Measurements from ENCODE around the gene GRHPR. TPM values are rescaled to one million over a fixed set of nuclear protein-coding genes. Genes with fewer than 3 reads are reported as not detected.
"Not testable (repeated sequence)": the region's sequence is repeated elsewhere in the genome, so short reads cannot be mapped to it uniquely, and the experiment has no call there.

Gene GRHPR
- total RNA-seq, 1 donor from 2014 or later, result 131 TPM

DNA sequence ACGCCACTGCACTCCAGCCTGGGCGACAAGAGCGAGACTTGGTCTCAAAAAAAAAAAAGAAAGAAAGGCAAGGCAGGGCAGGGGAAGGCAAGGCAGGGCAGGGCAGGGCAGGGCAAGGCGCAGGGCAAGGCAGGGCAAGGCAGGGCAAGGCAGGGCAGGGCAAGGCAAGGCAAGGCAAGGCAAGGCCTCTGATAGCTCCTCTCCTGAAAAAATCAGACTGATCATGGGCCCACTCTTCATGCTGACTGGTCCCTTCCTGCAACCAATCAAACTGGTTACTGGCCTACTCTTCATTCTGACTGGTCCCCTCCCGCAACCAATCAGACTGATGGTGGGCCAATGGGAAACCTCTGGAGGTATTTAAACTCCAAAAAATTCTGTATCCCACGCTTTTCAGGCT lies 46.1 kb downstream of the GRHPR start:
- DNase-seq (ENCODE audit: low spot score in 2 of 2), result no peak
- H3K36me3 ChIP-seq, result no peaks in the 10 kb centered on the region
- H3K4me3 ChIP-seq, result no peak overlapping the region
- no peak for TF ChIP-seq CTCF (IDR thresholded peaks at IDR 0.05)
- H3K27ac ChIP-seq, result no peak overlapping the region
- H3K27me3 ChIP-seq, result no peaks in the 10 kb centered on the region
- peaks cover 0 to 8% of the 10 kb centered on the region in 2 donors for H3K4me1 ChIP-seq
- H3K9me3 ChIP-seq, result no peaks in the 10 kb centered on the region
- intact Hi-C loops (cut with DNase I), result loop anchor here (5.0 to 10.0 kb wide), 3 partner anchors 391 to 984 kb away; no protein-coding TSS in a partner anchor

DNA sequence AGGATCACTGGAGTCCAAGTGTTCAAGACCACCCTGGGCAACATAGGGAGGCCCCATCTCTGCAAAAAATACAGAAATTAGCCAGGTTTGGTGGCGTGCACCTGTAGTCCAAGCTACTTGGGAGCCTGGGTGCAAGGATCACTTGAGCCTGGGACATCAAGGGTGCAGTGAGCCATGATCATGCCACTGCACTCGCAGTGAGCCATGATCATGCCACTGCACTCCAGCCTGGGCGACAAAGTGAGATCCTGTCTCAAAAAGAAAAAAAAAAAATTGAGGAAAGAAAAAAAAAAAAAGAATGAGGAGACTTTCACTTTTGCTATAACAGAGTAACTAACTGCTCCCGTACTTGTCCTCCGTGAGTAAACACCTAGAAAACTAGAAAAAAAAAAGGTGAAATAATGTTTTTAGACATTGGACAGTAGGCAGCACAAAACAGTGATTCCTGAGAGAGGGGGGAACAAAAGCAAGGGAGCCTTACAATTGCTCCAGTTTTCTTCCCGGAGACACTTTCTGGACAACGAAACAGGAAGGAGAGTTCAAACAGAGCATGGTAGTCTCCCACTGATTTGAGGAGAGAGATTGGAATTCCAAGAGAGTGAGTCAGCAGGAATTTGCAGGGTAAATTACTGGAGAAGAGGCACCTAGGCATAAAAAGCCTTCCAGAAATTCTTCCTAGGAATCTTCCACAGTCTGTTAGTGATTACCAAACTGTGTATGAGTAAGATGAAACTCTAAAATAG lies 49.6 kb downstream of the GRHPR start:
- intact Hi-C loops (cut with DNase I), result no loop called here
- no peaks in the 10 kb centered on the region for H3K27me3 ChIP-seq
- H3K9me3 ChIP-seq, result no peaks in the 10 kb centered on the region
- no peak for DNase-seq (ENCODE audit: low spot score in 2 of 2)
- no peaks in the 10 kb centered on the region for H3K36me3 ChIP-seq
- H3K27ac ChIP-seq, result peak overlapping the region; percentile 80 to 84
- H3K4me1 ChIP-seq, result no peaks in the 10 kb centered on the region
- no peak for TF ChIP-seq CTCF (IDR thresholded peaks at IDR 0.05)
- H3K4me3 ChIP-seq, result peak overlapping the region; percentile 18 to 52

GRCh38 chr9:37473982-37474381 lies 51.5 kb downstream of the GRHPR start:
- H3K27me3 ChIP-seq; H3K4me1 ChIP-seq; H3K4me3 ChIP-seq; intact Hi-C loops (cut with DNase I); H3K9me3 ChIP-seq; H3K36me3 ChIP-seq; H3K27ac ChIP-seq; DNase-seq (ENCODE audit: low spot score in 2 of 2): not testable (repeated sequence)

- TF ChIP-seq CTCF (IDR thresholded peaks at IDR 0.05), result no peak
- no peaks in the 10 kb centered on the region for H3K36me3 ChIP-seq
- H3K27me3 ChIP-seq, result no peaks in the 10 kb centered on the region
- H3K9me3 ChIP-seq, result no peaks in the 10 kb centered on the region
- DNase-seq (ENCODE audit: low spot score in 2 of 2), result no peak
- intact Hi-C loops (cut with DNase I), result no loop called here
- H3K27ac ChIP-seq, result no peak overlapping the region
- H3K4me3 ChIP-seq, result no peak overlapping the region
- H3K4me1 ChIP-seq, result no peaks in the 10 kb centered on the region
Observed at GRCh38 chr9:37474438-37474837, 51.9 kb downstream of the GRHPR start.

DNA sequence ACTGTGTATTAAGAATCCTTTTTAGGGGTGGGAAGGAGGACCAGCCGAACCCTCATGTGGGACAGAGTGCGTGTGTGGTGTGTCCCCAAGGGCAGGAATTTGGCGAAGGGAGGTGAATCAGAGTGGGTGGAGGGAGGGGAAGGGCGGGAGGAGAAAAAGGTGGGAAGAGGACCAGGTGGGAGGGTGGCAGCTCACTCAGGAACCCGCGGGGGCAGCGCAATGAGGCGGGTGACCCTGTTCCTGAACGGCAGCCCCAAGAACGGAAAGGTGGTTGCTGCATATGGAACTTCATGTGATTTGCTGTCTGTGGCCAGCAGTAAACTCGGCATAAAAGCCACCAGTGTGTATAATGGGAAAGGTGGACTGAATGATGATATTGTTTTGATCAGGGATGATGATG lies 54.4 kb downstream of the GRHPR start:
- no peak for TF ChIP-seq CTCF (IDR thresholded peaks at IDR 0.05)
- no peaks in the 10 kb centered on the region for H3K9me3 ChIP-seq
- H3K27me3 ChIP-seq, result no peaks in the 10 kb centered on the region
- no peak overlapping the region for H3K4me3 ChIP-seq
- no peak for DNase-seq (ENCODE audit: low spot score in 2 of 2)
- no peaks in the 10 kb centered on the region for H3K36me3 ChIP-seq
- H3K4me1 ChIP-seq, result no peaks in the 10 kb centered on the region
- intact Hi-C loops (cut with DNase I), result no loop called here
- no peak overlapping the region for H3K27ac ChIP-seq

- H3K4me3 ChIP-seq; H3K36me3 ChIP-seq; H3K27ac ChIP-seq; H3K9me3 ChIP-seq; intact Hi-C loops (cut with DNase I); DNase-seq (ENCODE audit: low spot score in 2 of 2); H3K4me1 ChIP-seq; H3K27me3 ChIP-seq: not testable (repeated sequence)
Observed at GRCh38 chr9:37477443-37477842, 54.9 kb downstream of the GRHPR start.

GRCh38 chr9:37477987-37478619 lies 55.6 kb downstream of the GRHPR start:
- H3K4me1 ChIP-seq; H3K9me3 ChIP-seq; DNase-seq (ENCODE audit: low spot score in 2 of 2); H3K36me3 ChIP-seq; H3K4me3 ChIP-seq; H3K27me3 ChIP-seq; intact Hi-C loops (cut with DNase I); H3K27ac ChIP-seq: not testable (repeated sequence)

All from ascending aorta (tissue), 2 donors.